NK-92 (cell line): ENCODE measurements around the gene ZC3H18.

Experiments used
- DNase-seq: peaks from one replicate; lab custom pipeline; 2025; ENCODE audit not compliant: unreplicated experiment; lab: John Stamatoyannopoulos, UW

ZC3H18 gene

GRCh38 chr16:88578446-88579313, 8.5 kb downstream of the ZC3H18 start:
- no peak for DNase-seq

DNA sequence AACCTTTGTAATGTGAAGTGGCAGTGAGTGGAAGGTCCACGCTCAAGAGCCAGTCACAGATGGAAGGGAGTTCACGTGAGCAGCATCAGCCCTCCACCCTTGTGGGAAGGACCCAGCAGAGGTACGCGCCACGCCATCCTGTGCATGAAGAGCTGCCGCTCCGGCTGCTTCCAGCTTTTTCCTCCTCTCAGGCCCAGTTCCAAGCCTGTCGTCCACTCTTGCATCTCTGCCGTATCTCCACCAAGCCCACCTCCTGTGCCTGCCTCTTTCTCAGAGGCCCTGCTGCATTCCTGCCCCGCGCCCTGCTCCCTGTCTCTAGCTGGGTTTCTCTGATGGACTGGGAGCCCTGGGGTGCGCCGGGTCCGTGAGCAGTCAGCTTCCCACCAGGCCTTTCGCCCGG, 10.2 kb downstream of the ZC3H18 start:
- no peak for DNase-seq

DNA sequence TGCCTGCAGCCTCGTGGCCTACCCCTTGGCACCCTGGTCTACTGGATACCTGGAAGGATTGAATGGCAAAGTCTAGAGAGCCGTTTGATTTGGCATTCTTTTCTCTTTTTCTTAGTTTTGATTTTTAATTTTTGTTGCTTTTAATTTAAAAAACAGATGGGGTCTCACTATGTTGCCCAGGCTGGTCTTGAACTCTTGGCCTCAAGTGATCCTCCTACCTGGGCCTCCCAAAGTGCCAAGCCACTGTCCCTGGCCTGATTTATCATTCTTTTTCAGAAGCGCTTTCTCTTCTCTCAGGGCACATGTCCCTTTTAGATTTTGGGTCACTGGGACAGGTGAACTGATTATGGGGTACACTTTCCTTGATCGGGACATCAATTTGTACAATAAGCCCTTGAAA, 10.8 kb downstream of the ZC3H18 start:
- no peak for DNase-seq

GRCh38 chr16:88582912-88583575, 12.8 kb downstream of the ZC3H18 start:
- no peak for DNase-seq

DNA sequence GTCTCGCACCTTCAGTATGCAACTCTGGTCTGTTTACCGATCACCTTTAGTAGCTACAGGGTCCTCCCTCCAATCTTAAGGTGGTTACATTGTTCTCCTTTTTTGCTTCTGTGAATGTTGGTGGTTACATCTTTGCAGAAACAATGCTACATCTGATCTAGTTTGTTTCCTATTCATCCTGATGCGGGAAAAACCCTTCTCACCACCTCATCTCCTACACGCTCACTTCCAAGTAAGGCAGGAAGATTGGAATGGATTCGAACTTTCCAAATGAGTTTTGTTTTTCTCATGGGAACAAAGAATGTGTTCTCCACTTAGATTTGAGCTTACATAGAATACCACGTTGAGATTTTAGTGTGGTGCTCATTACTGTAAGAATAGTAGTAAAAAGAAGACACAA, 14.5 kb downstream of the ZC3H18 start:
- no peak for DNase-seq

DNA sequence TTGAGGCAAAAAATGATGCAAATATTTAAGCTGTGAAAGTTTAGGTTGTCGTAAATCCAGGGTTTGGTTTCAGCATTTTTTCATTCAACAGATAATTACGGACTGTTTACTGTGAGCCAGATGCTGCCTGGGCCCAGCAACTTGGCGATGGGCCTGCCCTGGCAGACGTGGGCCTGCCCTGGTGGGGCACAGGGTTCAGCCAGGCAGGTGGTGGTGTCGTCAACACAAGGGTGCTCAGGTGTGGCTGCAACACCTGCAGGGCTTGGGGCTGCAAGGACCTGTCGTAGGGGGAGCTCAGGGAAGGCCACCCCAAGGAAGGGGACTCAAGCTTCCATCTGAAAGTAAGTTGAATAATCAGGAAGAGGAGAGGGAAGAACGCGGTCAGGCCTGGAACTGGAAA, 15.1 kb downstream of the ZC3H18 start:
- no peak for DNase-seq

DNA sequence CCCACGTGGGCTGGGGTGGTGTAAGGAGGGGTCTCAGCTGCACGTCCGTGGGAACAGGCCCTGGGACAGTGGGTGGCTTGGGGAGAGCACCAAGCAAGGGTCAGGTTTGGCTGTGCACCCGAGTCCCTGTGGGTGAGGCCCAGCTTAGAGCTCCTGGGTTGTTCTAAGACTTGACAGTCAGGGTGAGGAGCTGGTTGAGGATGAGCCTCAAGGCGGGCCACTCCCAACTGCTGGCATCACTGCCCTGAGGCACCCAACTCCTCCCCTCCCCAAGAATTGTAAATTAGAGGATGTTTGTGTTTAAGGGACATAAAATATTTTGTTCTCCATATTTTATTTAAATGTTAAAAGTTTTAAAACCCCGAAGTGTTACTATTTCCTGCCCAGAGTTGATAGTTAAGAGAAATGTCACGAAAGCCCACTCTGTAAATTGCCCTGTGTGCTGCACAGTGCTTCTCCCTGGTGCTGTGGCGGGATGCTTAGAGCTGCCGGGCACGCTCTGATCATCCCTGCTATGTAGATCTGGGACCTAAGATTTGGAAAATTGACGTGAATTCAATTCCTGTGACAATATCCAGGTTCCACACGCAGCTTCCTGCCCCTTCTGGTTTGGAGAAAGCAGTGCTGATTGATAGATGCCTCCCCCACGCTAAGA, 15.9 kb downstream of the ZC3H18 start:
- no peak for DNase-seq

DNA sequence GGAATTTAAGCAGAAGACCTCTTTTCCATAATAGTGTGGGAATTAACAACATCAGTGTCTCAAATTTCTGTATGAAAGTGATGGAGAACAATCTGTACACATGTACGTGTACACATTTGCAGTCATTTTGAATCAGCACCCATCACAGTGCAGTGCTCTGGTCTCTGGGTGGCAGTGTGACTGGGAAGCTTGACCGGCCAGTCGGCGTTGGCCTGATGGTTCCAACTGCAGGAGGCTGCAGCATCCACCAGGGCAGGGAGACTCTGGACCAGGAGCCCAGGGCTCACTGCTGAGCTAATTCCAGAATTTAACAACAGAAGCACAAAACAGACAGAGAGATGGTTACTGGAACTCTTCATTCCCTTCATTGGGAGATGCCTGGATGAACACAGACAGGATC, 17.9 kb downstream of the ZC3H18 start:
- no peak for DNase-seq

DNA sequence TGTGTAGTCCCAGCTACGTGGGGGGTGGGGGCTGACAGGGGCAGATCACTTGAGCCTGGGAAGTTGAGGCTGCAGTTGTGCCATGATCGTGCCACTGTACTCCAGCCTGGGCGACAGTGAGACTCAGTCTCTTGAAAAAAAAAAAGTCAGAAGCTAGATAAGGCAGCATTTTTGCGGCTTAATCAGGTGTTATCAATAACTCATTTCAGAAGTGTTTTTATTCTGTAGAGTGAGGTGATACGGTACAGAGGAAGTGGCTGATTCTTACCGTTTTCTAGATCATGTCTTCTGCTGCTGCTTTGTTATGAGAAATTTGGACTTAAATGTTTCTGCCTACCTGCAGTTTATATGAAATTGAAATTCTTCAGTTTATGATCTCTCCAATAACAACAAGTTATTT, 18.6 kb downstream of the ZC3H18 start:
- DNase-seq: no peak

- no peak for DNase-seq
Measured at GRCh38 chr16:88589441-88589840, 19.2 kb downstream of the ZC3H18 start.

- no peak for DNase-seq
Measured at GRCh38 chr16:88591577-88592021, 21.4 kb downstream of the ZC3H18 start.

- DNase-seq: no peak
Measured at GRCh38 chr16:88593061-88593460, 22.9 kb downstream of the ZC3H18 start.

GRCh38 chr16:88593489-88593888, 23.3 kb downstream of the ZC3H18 start:
- DNase-seq: no peak

- DNase-seq: no peak
Measured at GRCh38 chr16:88593910-88594309, 23.7 kb downstream of the ZC3H18 start.

- DNase-seq: no peak
Measured at GRCh38 chr16:88595101-88595500, 24.9 kb downstream of the ZC3H18 start.

GRCh38 chr16:88595921-88596320, 25.7 kb downstream of the ZC3H18 start:
- DNase-seq: no peak

DNA sequence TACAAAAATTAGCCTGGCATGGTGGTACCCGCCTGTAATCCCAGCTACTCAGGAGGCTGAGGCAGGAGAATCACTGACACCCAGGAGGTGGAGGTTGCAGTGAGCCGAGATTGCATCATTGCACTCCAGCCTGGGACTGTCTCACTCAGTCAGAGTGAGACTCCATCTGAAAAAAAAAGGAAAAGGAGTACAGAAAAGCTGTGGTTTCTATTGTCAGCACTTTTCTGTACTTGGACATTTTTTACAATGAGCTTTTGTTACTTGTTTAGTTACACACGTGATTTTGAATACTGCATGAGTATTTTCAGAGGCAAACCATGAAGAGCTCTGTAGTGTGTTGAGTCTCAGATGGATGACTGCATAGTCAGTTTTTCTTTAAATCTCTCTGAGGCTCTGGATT, 26.3 kb downstream of the ZC3H18 start:
- DNase-seq: no peak

DNA sequence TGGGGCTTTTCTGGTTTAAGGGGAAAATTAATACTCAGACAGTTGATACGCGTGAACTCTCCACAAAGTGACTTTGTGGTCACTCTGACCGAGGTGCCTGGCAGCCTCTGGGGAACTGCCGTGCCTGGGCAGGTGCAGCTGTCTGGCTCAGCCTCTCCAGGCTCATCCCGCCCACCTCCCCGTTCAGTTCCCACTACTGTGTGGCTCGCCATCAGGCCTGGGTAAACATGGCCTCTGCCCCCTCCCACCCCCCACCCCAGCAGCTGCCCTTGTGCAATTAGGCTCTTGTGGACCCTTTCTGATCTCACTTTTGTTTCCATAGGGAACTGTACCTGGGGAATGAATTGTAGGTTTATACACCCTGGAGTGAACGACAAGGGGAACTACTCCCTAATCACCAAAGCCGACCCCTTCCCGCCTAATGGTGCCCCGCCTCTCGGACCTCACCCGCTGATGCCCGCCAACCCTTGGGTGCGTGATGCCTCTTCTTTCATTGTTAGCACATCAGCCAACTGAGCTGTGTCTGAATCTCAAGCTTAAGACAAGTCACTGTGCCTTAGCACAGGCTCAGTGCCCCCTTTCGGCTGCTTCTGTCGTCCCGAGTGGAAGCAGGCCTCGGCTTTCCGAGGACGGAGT, 27.8 kb downstream of the ZC3H18 start:
- DNase-seq: no peak

DNA sequence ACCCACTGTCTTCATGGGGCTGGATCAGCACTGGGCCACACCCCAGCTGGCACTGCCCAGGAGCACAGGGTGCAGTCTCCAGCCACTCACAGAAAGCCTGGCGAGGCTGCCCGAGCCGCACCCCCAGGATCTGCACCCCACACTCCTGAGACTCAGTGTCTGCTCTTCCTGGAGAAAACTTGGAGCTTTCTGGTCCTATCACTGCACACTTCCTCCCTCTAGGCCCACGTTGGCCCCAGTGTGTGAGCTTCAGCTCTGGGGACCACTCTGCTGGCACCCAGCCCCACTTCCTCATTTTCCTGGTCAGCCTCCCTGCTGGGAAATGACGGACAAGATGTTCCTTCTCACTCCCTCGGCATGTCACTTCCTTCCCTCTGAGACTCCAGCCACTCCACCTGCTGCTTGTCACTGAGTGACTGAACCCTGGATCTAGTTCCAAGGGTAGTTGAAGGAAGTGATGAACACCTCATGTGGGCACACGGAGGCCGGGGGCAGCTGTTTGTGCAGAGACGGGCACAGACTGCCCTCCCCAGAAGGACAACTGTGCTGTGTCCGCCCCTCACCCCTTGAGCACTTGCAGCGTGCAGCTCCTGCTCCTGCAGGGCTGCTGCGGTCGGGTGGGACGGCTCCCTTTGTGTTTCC, 29.0 kb downstream of the ZC3H18 start:
- DNase-seq: no peak

GRCh38 chr16:88599825-88600538, 29.8 kb downstream of the ZC3H18 start:
- DNase-seq: no peak
